ENCODE measurements around the gene PTPRM. TPM values are rescaled to one million over a fixed set of nuclear protein-coding genes. Genes with fewer than 3 reads are reported as not detected.

The PTPRM gene
- total RNA-seq, 1 experiment from 2014 or later, result not detected

DNA sequence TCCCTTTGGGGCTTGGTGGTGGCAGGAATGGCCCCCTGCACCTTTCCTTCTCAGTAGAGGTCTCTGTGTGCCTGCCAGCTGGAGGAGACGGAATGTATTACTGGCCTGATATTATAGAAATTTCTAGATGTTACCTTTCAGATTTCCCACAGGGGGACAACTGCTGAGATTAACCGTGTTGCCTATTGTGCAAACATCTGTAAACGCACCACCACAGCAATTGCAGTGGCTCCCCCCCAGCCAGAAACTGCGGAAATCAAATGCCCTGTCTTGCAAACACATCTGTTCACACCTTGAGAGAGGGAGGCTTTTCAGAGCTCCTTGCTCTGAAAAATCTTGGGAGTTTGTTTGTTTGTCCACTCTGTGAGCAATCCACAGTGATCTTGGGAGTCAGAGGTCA, 772.1 kb downstream of the PTPRM start:
- Histone ChIP-seq H3K9me3 (ENCODE audit: low read depth, low read length, poor library complexity, severe bottlenecking) (no peaks in the 10 kb centered on the region), H3K27me3 (replicated peaks; ENCODE audit: insufficient read depth, low read depth, low read length, poor library complexity) (peaks cover 43% of the 10 kb centered on the region), H3K4me3 (ENCODE audit: low read depth, low read length, poor library complexity, severe bottlenecking) (no peak overlapping the region), H3K36me3 (ENCODE audit: insufficient read depth, low read length, poor library complexity, severe bottlenecking) (no peaks in the 10 kb centered on the region), H3K27ac (ENCODE audit: low read depth, low read length, poor library complexity, severe bottlenecking) (no peak overlapping the region), H3K4me1 (ENCODE audit: insufficient read depth, low read length, poor library complexity, severe bottlenecking) (no peaks in the 10 kb centered on the region)
- POLR2A ChIA-PET (ENCODE audit: low non-redundant PET), result no interaction called here
- CTCF ChIA-PET, result no interaction called here
- no peak for TF ChIP-seq EZH2 (IDR thresholded peaks at IDR 0.05; ENCODE audit: borderline replicate concordance, low read depth, low read length, poor library complexity, severe bottlenecking)
- TF ChIP-seq, protein P1, sequence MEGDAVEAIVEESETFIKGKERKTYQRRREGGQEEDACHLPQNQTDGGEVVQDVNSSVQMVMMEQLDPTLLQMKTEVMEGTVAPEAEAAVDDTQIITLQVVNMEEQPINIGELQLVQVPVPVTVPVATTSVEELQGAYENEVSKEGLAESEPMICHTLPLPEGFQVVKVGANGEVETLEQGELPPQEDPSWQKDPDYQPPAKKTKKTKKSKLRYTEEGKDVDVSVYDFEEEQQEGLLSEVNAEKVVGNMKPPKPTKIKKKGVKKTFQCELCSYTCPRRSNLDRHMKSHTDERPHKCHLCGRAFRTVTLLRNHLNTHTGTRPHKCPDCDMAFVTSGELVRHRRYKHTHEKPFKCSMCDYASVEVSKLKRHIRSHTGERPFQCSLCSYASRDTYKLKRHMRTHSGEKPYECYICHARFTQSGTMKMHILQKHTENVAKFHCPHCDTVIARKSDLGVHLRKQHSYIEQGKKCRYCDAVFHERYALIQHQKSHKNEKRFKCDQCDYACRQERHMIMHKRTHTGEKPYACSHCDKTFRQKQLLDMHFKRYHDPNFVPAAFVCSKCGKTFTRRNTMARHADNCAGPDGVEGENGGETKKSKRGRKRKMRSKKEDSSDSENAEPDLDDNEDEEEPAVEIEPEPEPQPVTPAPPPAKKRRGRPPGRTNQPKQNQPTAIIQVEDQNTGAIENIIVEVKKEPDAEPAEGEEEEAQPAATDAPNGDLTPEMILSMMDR (conservative IDR thresholded peaks at IDR 0.05; ENCODE audit: low read depth, low read length), result no peak
- no peak for DNase-seq (ENCODE audit: low spot score)
- intact Hi-C loops (cut with micrococcal nuclease; ENCODE audit: unreplicated experiment), result no loop called here
- BruUV-seq (replicated peaks), result no TSS peak

DNA sequence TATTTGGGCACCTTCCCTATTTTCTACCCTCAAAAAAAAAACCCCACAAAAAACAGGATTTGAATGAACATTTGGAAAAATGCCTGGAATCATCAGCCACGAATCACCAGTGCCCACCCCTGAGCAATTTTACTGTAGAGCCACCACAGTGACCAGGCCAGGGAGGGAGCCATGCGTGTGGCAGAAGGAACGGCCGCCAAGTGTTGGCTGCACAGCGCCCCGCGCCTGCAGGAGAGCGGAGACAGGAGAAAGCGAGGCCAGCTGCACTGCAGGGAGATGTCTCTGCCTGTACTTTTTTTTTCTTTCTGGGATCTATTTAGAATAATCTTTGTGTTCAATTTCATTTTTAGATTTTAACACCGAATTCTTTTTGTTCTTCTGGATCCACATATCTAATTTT, 772.8 kb downstream of the PTPRM start:
- Histone ChIP-seq H3K36me3 (ENCODE audit: insufficient read depth, low read length, poor library complexity, severe bottlenecking) (no peaks in the 10 kb centered on the region), H3K4me1 (ENCODE audit: insufficient read depth, low read length, poor library complexity, severe bottlenecking) (no peaks in the 10 kb centered on the region), H3K4me3 (ENCODE audit: low read depth, low read length, poor library complexity, severe bottlenecking) (no peak overlapping the region), H3K27me3 (replicated peaks; ENCODE audit: insufficient read depth, low read depth, low read length, poor library complexity) (peaks cover 47% of the 10 kb centered on the region), H3K9me3 (ENCODE audit: low read depth, low read length, poor library complexity, severe bottlenecking) (no peaks in the 10 kb centered on the region), H3K27ac (ENCODE audit: low read depth, low read length, poor library complexity, severe bottlenecking) (no peak overlapping the region)
- CTCF ChIA-PET, result no interaction called here
- no TSS peak for BruUV-seq (replicated peaks)
- POLR2A ChIA-PET (ENCODE audit: low non-redundant PET), result no interaction called here
- intact Hi-C loops (cut with micrococcal nuclease; ENCODE audit: unreplicated experiment), result no loop called here
- DNase-seq (ENCODE audit: low spot score), result no peak
- TF ChIP-seq, protein P1 (conservative IDR thresholded peaks at IDR 0.05; ENCODE audit: low read depth, low read length), result no peak
- TF ChIP-seq EZH2 (IDR thresholded peaks at IDR 0.05; ENCODE audit: borderline replicate concordance, low read depth, low read length, poor library complexity, severe bottlenecking), result no peak

DNA sequence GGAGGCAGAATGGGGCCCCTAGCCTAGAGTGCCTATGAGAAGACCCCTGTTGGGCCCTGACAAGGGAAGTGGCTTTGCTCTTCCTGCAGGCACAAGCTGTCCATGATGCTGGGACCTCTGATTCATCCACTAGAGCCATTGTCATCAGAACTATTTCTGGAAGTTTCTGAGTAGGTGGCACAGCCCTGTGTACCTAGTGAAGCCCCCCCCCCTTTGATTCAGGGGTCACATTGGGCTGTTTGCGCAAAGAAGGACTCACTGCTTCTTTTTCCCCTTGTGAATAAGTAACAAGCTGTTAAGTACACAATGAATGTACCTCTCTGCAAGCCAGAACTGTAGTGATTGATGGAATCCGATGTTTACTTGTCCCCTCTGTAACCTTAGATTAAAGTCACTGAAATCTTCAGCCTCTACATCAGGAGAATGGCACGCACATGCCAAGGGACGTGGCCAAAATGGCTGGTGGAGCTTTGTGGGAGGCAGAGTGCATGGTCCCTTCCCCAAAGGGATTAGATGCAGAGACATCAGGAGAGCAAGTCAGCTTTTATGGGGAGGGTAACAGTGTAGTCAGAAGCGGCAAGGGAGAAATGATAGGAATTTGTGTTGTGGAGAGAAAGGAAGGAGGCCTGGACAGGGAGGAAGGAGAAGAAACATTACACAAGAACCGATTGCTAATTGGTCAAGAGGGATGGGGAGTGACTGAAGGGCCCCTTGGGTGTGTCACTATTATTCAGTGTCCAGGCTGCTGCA, 774.5 kb downstream of the PTPRM start:
- no peaks in the 10 kb centered on the region for H3K36me3 ChIP-seq (ENCODE audit: insufficient read depth, low read length, poor library complexity, severe bottlenecking)
- intact Hi-C loops (cut with micrococcal nuclease; ENCODE audit: unreplicated experiment), result no loop called here
- POLR2A ChIA-PET (ENCODE audit: low non-redundant PET), result no interaction called here
- H3K27ac ChIP-seq (ENCODE audit: low read depth, low read length, poor library complexity, severe bottlenecking), result no peak overlapping the region
- DNase-seq (ENCODE audit: low spot score), result no peak
- peaks cover 48% of the 10 kb centered on the region for H3K27me3 ChIP-seq (replicated peaks; ENCODE audit: insufficient read depth, low read depth, low read length, poor library complexity)
- CTCF ChIA-PET, result interaction anchor here (0.7 kb wide), 1 partner anchor 11 kb away, joined by 5 read pairs; no protein-coding TSS in a partner anchor
- no peaks in the 10 kb centered on the region for H3K9me3 ChIP-seq (ENCODE audit: low read depth, low read length, poor library complexity, severe bottlenecking)
- no peaks in the 10 kb centered on the region for H3K4me1 ChIP-seq (ENCODE audit: insufficient read depth, low read length, poor library complexity, severe bottlenecking)
- no TSS peak for BruUV-seq (replicated peaks)
- no peak overlapping the region for H3K4me3 ChIP-seq (ENCODE audit: low read depth, low read length, poor library complexity, severe bottlenecking)
- TF ChIP-seq, protein P1 (conservative IDR thresholded peaks at IDR 0.05; ENCODE audit: low read depth, low read length), result no peak
- TF ChIP-seq EZH2 (IDR thresholded peaks at IDR 0.05; ENCODE audit: borderline replicate concordance, low read depth, low read length, poor library complexity, severe bottlenecking), result no peak
